Measurements from ENCODE around the gene SLC34A3. TPM values are rescaled to one million over a fixed set of nuclear protein-coding genes. Genes with fewer than 3 reads are reported as not detected.

The SLC34A3 gene
- total and polyA plus RNA-seq, 2 of the 8 experiments (the other 6 are each of a cell fraction or from before 2014, with no cell fraction given) = 0.08 TPM; not detected in 1

DNA sequence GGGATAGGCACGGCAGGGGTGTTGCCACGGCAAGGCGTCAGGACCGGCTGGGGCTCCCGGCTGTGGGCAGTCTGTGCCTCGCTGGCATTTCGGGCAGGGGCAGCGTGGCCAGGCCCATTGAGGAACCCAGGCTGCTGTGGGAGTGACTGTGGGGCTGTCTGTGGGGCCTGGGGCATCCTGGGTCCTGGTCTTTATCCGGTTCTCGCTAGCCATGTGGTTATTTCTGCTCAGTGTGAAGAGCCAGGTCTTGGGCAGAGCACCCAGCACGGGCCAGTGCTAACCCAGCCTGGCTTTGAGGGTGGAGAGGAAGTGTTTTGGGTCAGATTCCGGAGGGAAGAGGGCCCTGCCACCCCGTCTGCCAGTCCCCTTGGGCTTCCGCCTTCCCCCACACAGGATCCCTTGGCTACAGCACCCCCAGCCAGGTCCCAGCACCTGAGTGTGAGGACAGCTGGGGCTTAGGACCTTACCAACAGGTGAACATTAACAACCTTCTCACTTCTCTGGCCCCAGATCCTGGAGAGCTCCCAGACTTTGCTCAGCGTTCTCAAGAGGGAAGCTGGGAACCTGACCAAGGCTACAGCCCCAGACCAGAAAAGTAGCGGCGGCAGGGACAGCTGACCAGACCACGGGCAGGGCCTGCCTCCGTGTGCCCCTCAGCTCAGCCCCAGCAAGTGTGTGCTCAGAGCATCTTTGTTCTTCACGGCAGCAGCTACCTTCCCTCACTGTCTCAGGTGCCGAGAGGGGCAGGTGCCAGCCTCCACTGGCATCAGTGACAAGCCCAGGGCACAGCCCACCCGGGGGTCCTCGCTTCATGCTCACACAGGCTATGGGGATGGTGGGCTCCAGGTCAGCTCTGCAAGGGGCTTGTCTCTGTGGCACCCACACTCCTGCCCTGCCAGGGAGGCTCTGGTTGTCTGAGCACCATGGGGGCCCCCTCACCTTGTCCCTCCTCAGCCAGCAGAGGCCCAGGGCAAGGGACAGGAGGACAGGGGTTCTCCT lies 41.1 kb upstream of the SLC34A3 start:
- CTCF ChIA-PET (ENCODE audit: partially characterized antibody) = interaction anchor here (0.5 to 14.0 kb wide), 25 partner anchors 9 to 389 kb away, joined by 3 to 204 read pairs (median 4); partner anchors contain the start of genes CYSRT1, LRRC26, NDOR1 and NELFB
- no peak overlapping the region for H2AFZ ChIP-seq (ENCODE audit: low read length)
- H3K14ac ChIP-seq (ENCODE audit: insufficient read length) = no peak overlapping the region
- peaks cover 9% of the 10 kb centered on the region; the same call in 1 of the 2 replicates for H3K79me1 ChIP-seq (ENCODE audit: low read depth, low read length)
- 56% methylated on average over 23 of the region's 23 CpGs; no CpG with 5 or more reads in 1 of the 2 experiments for WGBS, 2 experiments (ENCODE audit: extremely low coverage in 1 of 2, insufficient coverage in 1 of 2, insufficient read length in 1 of 2, insufficient replicate concordance in 2 of 2, low coverage in 1 of 2, low lambda C conversion rate in 2 of 2, missing lambda C conversion rate in 1 of 2)
- H3K36me3 ChIP-seq (ENCODE audit: control insufficient read depth in 2 of 4, insufficient read depth in 4 of 4, low read length in 3 of 4) = peaks cover 0 to 4% (median 3%) of the 10 kb centered on the region in 4 experiments; a peak in 4 of 8 replicates
- no peak overlapping the region; the same call in 1 of the 2 replicates for H2AK5ac ChIP-seq (ENCODE audit: low read depth, low read length)
- no peak overlapping the region for H2BK15ac ChIP-seq (ENCODE audit: low read length)
- H2BK5ac ChIP-seq (ENCODE audit: low read depth, low read length) = no peak overlapping the region
- H4K20me1 ChIP-seq (replicated peaks in 1 of 2; ENCODE audit: control insufficient read depth in 1 of 2, insufficient read depth in 2 of 2, low read length in 2 of 2) = peaks cover 11 to 29% of the 10 kb centered on the region in 2 experiments
- no peak overlapping the region for H4K5ac ChIP-seq (ENCODE audit: insufficient read length, low read depth, low read length)
- DNase-seq (ENCODE audit: low read depth in 1 of 2, low spot score in 2 of 2) (no peak), FAIRE-seq (no peak)
- no peak overlapping the region for H3K18ac ChIP-seq (ENCODE audit: extremely low read depth, low read length)
- H3K4ac ChIP-seq (replicated peaks; ENCODE audit: insufficient read length, low read depth, low read length) = no peak overlapping the region
- H4K8ac ChIP-seq (ENCODE audit: extremely low read depth, insufficient read depth, low read length) = peak overlapping the region; percentile 59; the same call in 1 of the 2 replicates
- H3K9ac ChIP-seq (replicated peaks in 1 of 4; ENCODE audit: extremely low read depth in 1 of 4, low read depth in 3 of 4, low read length in 3 of 4) = peak overlapping the region in 2 of 4 experiments; percentile 78 to 80; a peak in 4 of 7 replicates
- H3K4me3 ChIP-seq (ENCODE audit: extremely low read depth in 1 of 4, insufficient read depth in 2 of 4, low read depth in 3 of 4, low read length in 4 of 4) = peak overlapping the region; percentile 71 to 92 (median 82)
- H4K91ac ChIP-seq (replicated peaks; ENCODE audit: insufficient read length, low read length) = no peak overlapping the region
- no peak overlapping the region for H2BK20ac ChIP-seq (ENCODE audit: low read length)
- H3K27ac ChIP-seq (ENCODE audit: low read depth, low read length) = no peak overlapping the region
- H3K9me3 ChIP-seq (ENCODE audit: insufficient read depth in 2 of 2, low read depth in 1 of 2, low read length in 1 of 2) = no peaks in the 10 kb centered on the region
- peaks cover 0 to 30% of the 10 kb centered on the region in 2 experiments; a peak in 2 of 4 replicates for H3K79me2 ChIP-seq (ENCODE audit: control insufficient read depth in 1 of 2, insufficient read depth in 2 of 2, low read length in 2 of 2)
- H3K56ac ChIP-seq (replicated peaks; ENCODE audit: insufficient read length, low read depth, low read length) = no peak overlapping the region
- peaks cover 8% of the 10 kb centered on the region; the same call in 1 of the 2 replicates for H3K23me2 ChIP-seq (ENCODE audit: low read depth, low read length)
- H3K4me1 ChIP-seq (replicated peaks in 1 of 4; ENCODE audit: control insufficient read depth in 3 of 4, insufficient read depth in 4 of 4, low read length in 3 of 4) = peaks cover 0 to 24% (median 9%) of the 10 kb centered on the region in 4 experiments; a peak in 6 of 7 replicates
- no peaks in the 10 kb centered on the region; a peak in 1 of 7 replicates for H3K27me3 ChIP-seq (replicated peaks in 1 of 4; ENCODE audit: control insufficient read depth in 3 of 4, extremely low read depth in 1 of 4, insufficient read depth in 3 of 4, low read length in 3 of 4)
- H3K4me2 ChIP-seq (ENCODE audit: insufficient read depth in 1 of 2, low read depth in 2 of 2, low read length in 2 of 2) = peak overlapping the region; percentile 76 to 99
- POLR2A ChIA-PET (ENCODE audit: partially characterized antibody) = interaction anchor here (0.9 to 11.0 kb wide), 17 partner anchors 9 to 122 kb away, joined by 3 to 107 read pairs (median 8); partner anchors contain the start of genes CYSRT1, NDOR1, RNF208 and RNF224
- H3K23ac ChIP-seq (ENCODE audit: insufficient read length) = no peak overlapping the region
- H2BK120ac ChIP-seq (replicated peaks; ENCODE audit: low read depth, low read length) = no peak overlapping the region
- H2BK12ac ChIP-seq (ENCODE audit: low read depth, low read length) = no peak overlapping the region
- TF ChIP-seq HDAC2 (IDR thresholded peaks at IDR 0.05; ENCODE audit: borderline replicate concordance in 1 of 2, low read depth in 2 of 2, low read length in 2 of 2) (no peak), GABPA (IDR thresholded peaks at IDR 0.05; ENCODE audit: borderline replicate concordance, insufficient read depth, low read length) (0 out of 2 replicates have a peak, but pooled peaks have one; percentile 44), KDM5A (IDR thresholded peaks at IDR 0.05; ENCODE audit: low read length) (no peak), TAF1 (IDR thresholded peaks at IDR 0.05; ENCODE audit: low read depth, low read length) (no peak), ZNF274 (IDR thresholded peaks at IDR 0.05; ENCODE audit: borderline replicate concordance, extremely low read depth, low read length) (no peak), BRCA1 (IDR thresholded peaks at IDR 0.05; ENCODE audit: low read depth, low read length) (no peak)
- TF ChIP-seq, protein P1, sequence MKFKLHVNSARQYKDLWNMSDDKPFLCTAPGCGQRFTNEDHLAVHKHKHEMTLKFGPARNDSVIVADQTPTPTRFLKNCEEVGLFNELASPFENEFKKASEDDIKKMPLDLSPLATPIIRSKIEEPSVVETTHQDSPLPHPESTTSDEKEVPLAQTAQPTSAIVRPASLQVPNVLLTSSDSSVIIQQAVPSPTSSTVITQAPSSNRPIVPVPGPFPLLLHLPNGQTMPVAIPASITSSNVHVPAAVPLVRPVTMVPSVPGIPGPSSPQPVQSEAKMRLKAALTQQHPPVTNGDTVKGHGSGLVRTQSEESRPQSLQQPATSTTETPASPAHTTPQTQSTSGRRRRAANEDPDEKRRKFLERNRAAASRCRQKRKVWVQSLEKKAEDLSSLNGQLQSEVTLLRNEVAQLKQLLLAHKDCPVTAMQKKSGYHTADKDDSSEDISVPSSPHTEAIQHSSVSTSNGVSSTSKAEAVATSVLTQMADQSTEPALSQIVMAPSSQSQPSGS (IDR thresholded peaks at IDR 0.05; ENCODE audit: low read length) = no peak

All from H1 (cell line).